GM12878 (cell line): Measurements from ENCODE around the gene TENT4B. TPM values are rescaled to one million over a fixed set of nuclear protein-coding genes. Genes with fewer than 3 reads are reported as not detected.

ENCODE experiments used
- ATAC-seq: fragments of 200-7000 bp; cut with Tn5 transposase; 3 replicates; pipeline ENCODE4 v1.9.1; 2020; ENCODE audit warnings: mild to moderate bottlenecking, moderate library complexity
- BruUV-seq: library from RNA; stranded (reverse); fragments of 400-500 nt; replicated peaks from 2 replicates; lab custom pipeline; 2021; lab: Mats Ljungman, UMichigan
- CTCF ChIA-PET: fragments of 300-600 bp; sonication (Branson Sonifier 250); formaldehyde crosslinking; extraction: SDS; loops from one replicate; lab custom pipeline; 2021; ENCODE audit warnings: inconsistent platforms; lab: Yijun Ruan, JAX
- POLR2A ChIA-PET: fragments of 350-600 bp; formaldehyde crosslinking; extraction: SDS; loops from one replicate; lab custom pipeline; 2021; ENCODE audit warnings: inconsistent platforms; lab: Charles Lee
- RAD21 ChIA-PET: fragments of 300-600 bp; sonication (Branson Sonifier 250); formaldehyde crosslinking; loops from one replicate; lab custom pipeline; 2023; ENCODE audit warnings: antibody characterized with exemption; ENCODE audit not compliant: unreplicated experiment; lab: Charles Lee
- SMC1A ChIA-PET: fragments of 300-600 bp; sonication (Branson Sonifier 250); formaldehyde crosslinking; loops from one replicate; lab custom pipeline; 2023; ENCODE audit not compliant: unreplicated experiment, uncharacterized antibody; lab: Charles Lee
- DNase-seq: peaks from one replicate; pipeline ENCODE4 v3.0.0-alpha.2; 2011; ENCODE audit warnings: low read depth, low spot score
- FAIRE-seq: peaks from 3 replicates; lab custom pipeline; 2011; peaks lifted over from hg19 to GRCh38; lab: Jason Lieb, UNC
- H2AFZ ChIP-seq: 2 replicates; pipeline ENCODE4 v1.6.0; 2011; ENCODE audit warnings: low read depth, low read length, control low read depth; ENCODE audit not compliant: control insufficient read depth
- H3K27ac ChIP-seq: 2 replicates; pipeline ENCODE4 v1.5.1; 2011; ENCODE audit warnings: control low read depth; ENCODE audit not compliant: control insufficient read depth, insufficient read depth
- H3K27me3 ChIP-seq, 2 experiments: replicated peaks in 1 of 2; 2 replicates each; pipeline versions ENCODE4 v1.6.0 to v1.6.1; 2011; ENCODE audit warnings: low read length in 1 of 2; ENCODE audit not compliant: control insufficient read depth in 2 of 2, insufficient read depth in 2 of 2
- H3K36me3 ChIP-seq, 2 experiments: 2 replicates each; pipeline ENCODE4 v1.5.1; 2011; ENCODE audit warnings: low read length in 1 of 2; ENCODE audit not compliant: control insufficient read depth in 2 of 2, insufficient read depth in 2 of 2
- H3K4me1 ChIP-seq: 2 replicates; pipeline ENCODE4 v1.6.1; 2011; ENCODE audit warnings: mild to moderate bottlenecking, low read length, moderate library complexity, mixed read lengths; ENCODE audit not compliant: control insufficient read depth, insufficient read depth
- H3K4me2 ChIP-seq: 2 replicates; pipeline ENCODE4 v1.6.0; 2011; ENCODE audit warnings: control low read depth; ENCODE audit not compliant: control insufficient read depth, insufficient read depth
- H3K4me3 ChIP-seq: fragments of 200-600 bp; sonication (generic); 2 replicates; pipeline ENCODE4 v1.5.1; 2016
- H3K79me2 ChIP-seq: 2 replicates; pipeline ENCODE4 v1.6.0; 2011; ENCODE audit warnings: low read length; ENCODE audit not compliant: control insufficient read depth, insufficient read depth
- H3K9ac ChIP-seq: 2 replicates; pipeline ENCODE4 v1.8.0; 2011; ENCODE audit warnings: low read length, control low read depth, mixed read lengths; ENCODE audit not compliant: control insufficient read depth, insufficient read depth
- H3K9me3 ChIP-seq: replicated peaks from 3 replicates; pipeline ENCODE4 v1.5.1; 2011; ENCODE audit warnings: mild to moderate bottlenecking, low read length; ENCODE audit not compliant: control insufficient read depth, insufficient read depth
- H4K20me1 ChIP-seq: 2 replicates; pipeline ENCODE4 v1.6.0; 2011; ENCODE audit not compliant: control insufficient read depth, insufficient read depth
- BHLHE40 ChIP-seq, 2 experiments: fragments of 450-650 bp in 1 of 2; IDR thresholded peaks; 2 replicates each; pipeline ENCODE4 v1.6.1; 2011 to 2017; ENCODE audit warnings: low read depth in 2 of 2, borderline replicate concordance in 1 of 2, improper control_type of control experiment in 1 of 2, low read length in 1 of 2, mild to moderate bottlenecking in 1 of 2
- CHD2 ChIP-seq: IDR thresholded peaks from 2 replicates; pipeline ENCODE4 v1.6.1; 2011; ENCODE audit warnings: low read depth, low read length, improper control_type of control experiment, borderline replicate concordance
- ESRRA ChIP-seq: IDR thresholded peaks from 2 replicates; pipeline ENCODE4 v1.6.1; 2012; ENCODE audit warnings: mild to moderate bottlenecking, low read length, improper control_type of control experiment
- ETV6 ChIP-seq, 2 experiments: fragments of 450-650 bp in 1 of 2; IDR thresholded peaks in 1 of 2; conservative IDR thresholded peaks in 1 of 2; 2 replicates each; pipeline ENCODE4 v1.6.1; 2014; ENCODE audit warnings: antibody characterized with exemption in 1 of 2, borderline replicate concordance in 1 of 2, low read depth in 1 of 2, mild to moderate bottlenecking in 1 of 2, moderate library complexity in 1 of 2
- KDM1A ChIP-seq: fragments of 200-600 bp; sonication (generic); IDR thresholded peaks from 2 replicates; pipeline ENCODE4 v1.6.1; 2016; ENCODE audit warnings: borderline replicate concordance
- MXI1 ChIP-seq: fragments of 150-350 bp; IDR thresholded peaks from 2 replicates; pipeline ENCODE4 v1.6.1; 2011; ENCODE audit warnings: low read depth, mild to moderate bottlenecking, inconsistent platforms, low read length, improper control_type of control experiment
- RFX5 ChIP-seq: IDR thresholded peaks from 2 replicates; pipeline ENCODE4 v1.6.1; 2011; ENCODE audit warnings: low read depth, low read length, improper control_type of control experiment
- SMAD1 ChIP-seq: fragments of 450-650 bp; IDR thresholded peaks from 2 replicates; pipeline ENCODE4 v1.6.1; 2018; ENCODE audit warnings: mild to moderate bottlenecking, low read depth; ENCODE audit not compliant: partially characterized antibody
- SRF ChIP-seq, 2 experiments: IDR thresholded peaks; 2 replicates each; pipeline ENCODE4 v1.6.1; 2011; ENCODE audit warnings: low read depth in 2 of 2, low read length in 2 of 2, mild to moderate bottlenecking in 1 of 2, moderate library complexity in 1 of 2
- TCF7 ChIP-seq: IDR thresholded peaks from 2 replicates; pipeline ENCODE4 v1.6.1; 2014; ENCODE audit warnings: antibody characterized with exemption, borderline replicate concordance
- WRNIP1 ChIP-seq: IDR thresholded peaks from 2 replicates; pipeline ENCODE4 v1.6.1; 2011; ENCODE audit warnings: low read depth, low read length, improper control_type of control experiment, borderline replicate concordance
- WGBS: methylation state at CpG from one replicate; pipeline ENCODE4 v1.1.6; 2016; ENCODE audit warnings: low lambda C conversion rate; ENCODE audit not compliant: insufficient replicate concordance, insufficient coverage; ENCODE audit errors: missing lambda C conversion rate; 5-methylcytosine and 5-hydroxymethylcytosine counted together
- in situ Hi-C: fragments of 300-500 bp; cut with MboI; formaldehyde crosslinking; loops from 9 replicates; pipeline ENCODE4 v1.14.3; 2018; ENCODE audit warnings: mixed read lengths
- intact Hi-C: fragments of 100-400 bp; cut with micrococcal nuclease; formaldehyde crosslinking; loops from one replicate; pipeline ENCODE4 v1.14.2; 2022; ENCODE audit not compliant: unreplicated experiment
- polyA plus RNA-seq, 11 experiments: library from polyadenylated mRNA; depleted of rRNA in 4 of 11; unstranded in 6 of 11; stranded (reverse) in 5 of 11; fragments of >200 nt; fragmentation: Nextera tagmentation in 4 of 11; fragmentation: Illumina TruSeq in 1 of 11; extraction: Ambion mirVana in 4 of 11; extraction: Trizol in 1 of 11; gene quantifications; 1 replicate in 1 of 11; 2 replicates in 10 of 11; pipeline versions ENCODE4 v1.2.1 to v1.2.3, GENCODE V29; 2011 to 2016; ENCODE audit warnings: inconsistent platforms in 2 of 11, missing spikeins in 2 of 11, low read depth in 1 of 11
- total RNA-seq, 4 experiments: library from RNA; depleted of rRNA in 3 of 4; stranded (reverse); fragments of >200 nt in 3 of 4; fragmentation: Illumina TruSeq in 1 of 4; extraction: Trizol in 1 of 4; gene quantifications; 2 replicates each; pipeline versions ENCODE4 v1.2.1 to v1.2.3, GENCODE V29; 2013 to 2021
- TF ChIP-seq, protein P1 (sequence below): IDR thresholded peaks from 2 replicates; pipeline ENCODE4 v1.6.1; 2011; ENCODE audit warnings: low read depth, low read length, improper control_type of control experiment, borderline replicate concordance
- TF ChIP-seq, protein P2 (sequence below): IDR thresholded peaks from 2 replicates; pipeline ENCODE4 v1.6.1; 2011; ENCODE audit warnings: borderline replicate concordance, low read depth, mild to moderate bottlenecking, moderate library complexity, mixed read lengths, low read length; ENCODE audit not compliant: insufficient read depth; ENCODE audit errors: extremely low read length
- TF ChIP-seq, protein P3 (sequence below), 3 experiments: IDR thresholded peaks in 2 of 3; conservative IDR thresholded peaks in 1 of 3; 2 replicates each; pipeline ENCODE4 v1.5.1; 2011; ENCODE audit warnings: low read depth in 3 of 3, low read length in 3 of 3, mild to moderate bottlenecking in 3 of 3, control low read depth in 2 of 3, moderate library complexity in 2 of 3, inconsistent platforms in 1 of 3, mixed read lengths in 1 of 3; ENCODE audit not compliant: control insufficient read depth in 2 of 3, insufficient read depth in 1 of 3; ENCODE audit errors: extremely low read depth in 1 of 3
- TF ChIP-seq, protein P4 (sequence below): IDR thresholded peaks from 2 replicates; pipeline ENCODE4 v1.6.1; 2012; ENCODE audit warnings: low read length, inconsistent platforms

The TENT4B gene
- total and polyA plus RNA-seq, 10 of the 15 experiments (the other 5 are each of a cell fraction or from before 2014, with no cell fraction given), result 4.4 to 16.7 (median 10.8) TPM

DNA sequence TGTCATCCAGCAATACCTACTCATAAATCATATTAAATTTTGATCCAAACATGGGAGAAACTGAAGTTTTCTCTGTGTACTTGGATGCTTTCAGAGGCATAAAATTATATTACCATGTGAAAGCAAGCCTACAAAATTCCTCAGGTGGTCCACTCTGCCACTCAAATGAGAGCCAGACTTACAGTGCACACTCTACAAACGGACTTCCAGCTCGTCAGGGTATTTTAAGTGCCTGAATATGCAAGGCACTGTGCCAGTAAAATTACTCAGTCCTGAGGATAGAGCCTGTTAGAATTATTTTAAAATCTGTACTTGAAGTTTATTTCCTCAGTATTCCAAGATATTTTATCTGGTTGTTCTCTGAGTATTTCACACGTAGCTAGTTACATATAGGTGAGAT, 54.5 kb downstream of the TENT4B start:
- Histone ChIP-seq H3K4me1 (peaks cover 22% of the 10 kb centered on the region), H3K9me3 (no peaks in the 10 kb centered on the region), H3K27ac (no peak overlapping the region), H3K36me3 (peaks cover 2 to 3% of the 10 kb centered on the region in 2 experiments; a peak in 2 of 4 replicates), H4K20me1 (no peaks in the 10 kb centered on the region), H3K79me2 (peaks cover 37% of the 10 kb centered on the region), H3K27me3 (no peaks in the 10 kb centered on the region), H2AFZ (no peak overlapping the region), H3K9ac (no peak overlapping the region)
- in situ Hi-C loops, result loop anchor here (5.0 kb wide), 1 partner anchor 140 kb away; the partner anchor contains the start of gene HEATR3
- ChIA-PET SMC1A (interaction anchor here (1.5 to 6.0 kb wide), 6 partner anchors 10 to 183 kb away, joined by 3 to 263 read pairs (median 46); partner anchors contain the start of genes CNEP1R1 and HEATR3), POLR2A (no interaction called here)
- ATAC-seq, result no peak
- WGBS, result 95% methylated on average over 3 of the region's 3 CpGs
- FAIRE-seq, result no peak
- TF ChIP-seq SMAD1, result no peak
- TF ChIP-seq SRF (IDR thresholded peaks at IDR 0.05; ENCODE audit: low read depth in 2 of 2, low read length in 2 of 2), result no peak
- no peak for TF ChIP-seq WRNIP1
- TF ChIP-seq MXI1, result no peak
- no peak for TF ChIP-seq TCF7
- no peak for TF ChIP-seq KDM1A
- no peak for TF ChIP-seq ESRRA
- TF ChIP-seq ETV6 (conservative IDR thresholded peaks at IDR 0.05 in 1 of 2, IDR thresholded peaks at IDR 0.05 in 1 of 2; ENCODE audit: borderline replicate concordance in 1 of 2, low read depth in 1 of 2), result no peak
- TF ChIP-seq, protein P1, sequence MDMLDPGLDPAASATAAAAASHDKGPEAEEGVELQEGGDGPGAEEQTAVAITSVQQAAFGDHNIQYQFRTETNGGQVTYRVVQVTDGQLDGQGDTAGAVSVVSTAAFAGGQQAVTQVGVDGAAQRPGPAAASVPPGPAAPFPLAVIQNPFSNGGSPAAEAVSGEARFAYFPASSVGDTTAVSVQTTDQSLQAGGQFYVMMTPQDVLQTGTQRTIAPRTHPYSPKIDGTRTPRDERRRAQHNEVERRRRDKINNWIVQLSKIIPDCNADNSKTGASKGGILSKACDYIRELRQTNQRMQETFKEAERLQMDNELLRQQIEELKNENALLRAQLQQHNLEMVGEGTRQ, result no peak
- no peak for TF ChIP-seq CHD2
- TF ChIP-seq BHLHE40 (IDR thresholded peaks at IDR 0.05; ENCODE audit: borderline replicate concordance in 1 of 2, low read depth in 2 of 2, low read length in 1 of 2), result no peak
- TF ChIP-seq, protein P2, sequence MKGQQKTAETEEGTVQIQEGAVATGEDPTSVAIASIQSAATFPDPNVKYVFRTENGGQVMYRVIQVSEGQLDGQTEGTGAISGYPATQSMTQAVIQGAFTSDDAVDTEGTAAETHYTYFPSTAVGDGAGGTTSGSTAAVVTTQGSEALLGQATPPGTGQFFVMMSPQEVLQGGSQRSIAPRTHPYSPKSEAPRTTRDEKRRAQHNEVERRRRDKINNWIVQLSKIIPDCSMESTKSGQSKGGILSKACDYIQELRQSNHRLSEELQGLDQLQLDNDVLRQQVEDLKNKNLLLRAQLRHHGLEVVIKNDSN, result no peak
- TF ChIP-seq, protein P3, sequence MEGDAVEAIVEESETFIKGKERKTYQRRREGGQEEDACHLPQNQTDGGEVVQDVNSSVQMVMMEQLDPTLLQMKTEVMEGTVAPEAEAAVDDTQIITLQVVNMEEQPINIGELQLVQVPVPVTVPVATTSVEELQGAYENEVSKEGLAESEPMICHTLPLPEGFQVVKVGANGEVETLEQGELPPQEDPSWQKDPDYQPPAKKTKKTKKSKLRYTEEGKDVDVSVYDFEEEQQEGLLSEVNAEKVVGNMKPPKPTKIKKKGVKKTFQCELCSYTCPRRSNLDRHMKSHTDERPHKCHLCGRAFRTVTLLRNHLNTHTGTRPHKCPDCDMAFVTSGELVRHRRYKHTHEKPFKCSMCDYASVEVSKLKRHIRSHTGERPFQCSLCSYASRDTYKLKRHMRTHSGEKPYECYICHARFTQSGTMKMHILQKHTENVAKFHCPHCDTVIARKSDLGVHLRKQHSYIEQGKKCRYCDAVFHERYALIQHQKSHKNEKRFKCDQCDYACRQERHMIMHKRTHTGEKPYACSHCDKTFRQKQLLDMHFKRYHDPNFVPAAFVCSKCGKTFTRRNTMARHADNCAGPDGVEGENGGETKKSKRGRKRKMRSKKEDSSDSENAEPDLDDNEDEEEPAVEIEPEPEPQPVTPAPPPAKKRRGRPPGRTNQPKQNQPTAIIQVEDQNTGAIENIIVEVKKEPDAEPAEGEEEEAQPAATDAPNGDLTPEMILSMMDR (IDR thresholded peaks at IDR 0.05 in 2 of 3, conservative IDR thresholded peaks at IDR 0.05 in 1 of 3; ENCODE audit: control insufficient read depth in 2 of 3, extremely low read depth in 1 of 3, insufficient read depth in 1 of 3, low read depth in 3 of 3, low read length in 3 of 3), result no peak
- TF ChIP-seq, protein P4, sequence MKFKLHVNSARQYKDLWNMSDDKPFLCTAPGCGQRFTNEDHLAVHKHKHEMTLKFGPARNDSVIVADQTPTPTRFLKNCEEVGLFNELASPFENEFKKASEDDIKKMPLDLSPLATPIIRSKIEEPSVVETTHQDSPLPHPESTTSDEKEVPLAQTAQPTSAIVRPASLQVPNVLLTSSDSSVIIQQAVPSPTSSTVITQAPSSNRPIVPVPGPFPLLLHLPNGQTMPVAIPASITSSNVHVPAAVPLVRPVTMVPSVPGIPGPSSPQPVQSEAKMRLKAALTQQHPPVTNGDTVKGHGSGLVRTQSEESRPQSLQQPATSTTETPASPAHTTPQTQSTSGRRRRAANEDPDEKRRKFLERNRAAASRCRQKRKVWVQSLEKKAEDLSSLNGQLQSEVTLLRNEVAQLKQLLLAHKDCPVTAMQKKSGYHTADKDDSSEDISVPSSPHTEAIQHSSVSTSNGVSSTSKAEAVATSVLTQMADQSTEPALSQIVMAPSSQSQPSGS, result no peak
- no peak for TF ChIP-seq RFX5
- TF ChIP-seq, all 136 proteins: peak for 0
- DNase-seq, result no peak
- H3K4me3 ChIP-seq, result no peak overlapping the region
- CTCF ChIA-PET, result interaction anchor here (1.1 to 11.8 kb wide), 10 partner anchors 10 to 599 kb away, joined by 3 to 422 read pairs (median 4); partner anchors contain the start of genes CNEP1R1 and HEATR3
- H3K4me2 ChIP-seq, result no peak overlapping the region
- BruUV-seq, result no TSS peak
- intact Hi-C loops, result no loop called here
- RAD21 ChIA-PET, result interaction anchor here (1.6 to 7.1 kb wide), 3 partner anchors 72 to 182 kb away, joined by 5 to 309 read pairs (median 191); partner anchors contain the start of genes CNEP1R1 and HEATR3
